Lower leg skin (tissue), 3 donors: ENCODE data around the gene FPGS.

Experiments
- CTCF ChIP-seq, 3 donors: fragments of 450-650 bp; IDR thresholded peaks; one replicate each; pipeline ENCODE4 v1.5.1; 2016; ENCODE audit warnings: antibody characterized with exemption in 3 of 3, mild to moderate bottlenecking in 3 of 3, moderate library complexity in 2 of 3
- POLR2A ChIP-seq, 2 donors: fragments of 450-650 bp; IDR thresholded peaks; one replicate each; pipeline ENCODE4 v1.6.1; 2016 to 2017; ENCODE audit warnings: antibody characterized with exemption in 2 of 2, mild to moderate bottlenecking in 1 of 2, moderate library complexity in 1 of 2

GRCh38 chr9:127796852-127797370 lies 5.8 kb upstream of the FPGS start:
- TF ChIP-seq POLR2A (IDR thresholded peaks at IDR 0.05) (no peak), CTCF (IDR thresholded peaks at IDR 0.05) (no peak)
